ENCODE results near the gene KLF9. TPM values are rescaled to one million over a fixed set of nuclear protein-coding genes. Genes with fewer than 3 reads are reported as not detected.
A peak's percentile ranks its signal among the peaks of the same experiment; 100 is the strongest.

Gene KLF9
- 10 to 100 TPM; 47.7 to 79.3 (median 51.2) TPM for total RNA-seq
- total RNA-seq (2013), result 34.9 TPM

- Histone ChIP-seq H3K27ac (ENCODE audit: low read length) (peak within 1 kb of the TSS; percentile 95), H3K9me3 (ENCODE audit: control insufficient read depth, insufficient read depth, low read length) (no peaks in the 10 kb centered on the region), H3K36me3 (ENCODE audit: control insufficient read depth, insufficient read depth, low read length) (no peaks in the 10 kb centered on the region), H3K27me3 (ENCODE audit: control insufficient read depth, insufficient read depth, low read length) (no peaks in the 10 kb centered on the region), H3K4me3 (ENCODE audit: low read length) (peak within 1 kb of the TSS; percentile 94), H3K4me1 (ENCODE audit: control insufficient read depth, insufficient read depth, low read length) (peaks cover 38% of the 10 kb centered on the region)
- 0% methylated on average over 45 of the region's 48 CpGs for WGBS (ENCODE audit: insufficient coverage)
- Mint-ChIP-seq H3K27me3 (ENCODE audit: low read depth in 2 of 2) (no peaks in the 10 kb centered on the region), H3K4me3 (peak within 1 kb of the TSS; percentile 99), H3K4me1 (peaks cover 44% of the 10 kb centered on the region in 2 donors), H3K36me3 (no peaks in the 10 kb centered on the region), H3K9me3 (no peaks in the 10 kb centered on the region), H3K27ac (peak within 1 kb of the TSS; percentile 99 to 100)
- no peak for TF ChIP-seq CTCF (IDR thresholded peaks at IDR 0.05)
- DNase-seq, result peak; percentile 88 to 97
- peak; percentile 71 to 92 (median 82) for ATAC-seq
- intact Hi-C loops (cut with micrococcal nuclease), result loop anchor here (1.0 to 10.0 kb wide), 5 partner anchors 16 to 1951 kb away; partner anchors contain the start of gene ZFAND5
These were observed at the start of gene KLF9 for GRCh38 chr9:70413799-70414775. Gene KLF9 (minus strand): TSS chr9:70414657. CDS start chr9:70413363, 1,294 bp downstream.

GRCh38 chr9:70463877-70464276 lies 49.4 kb upstream of the KLF9 start:
- Histone ChIP-seq H3K4me3 (ENCODE audit: low read length) (no peak overlapping the region), H3K27ac (ENCODE audit: low read length) (no peak overlapping the region), H3K4me1 (ENCODE audit: control insufficient read depth, insufficient read depth, low read length) (no peaks in the 10 kb centered on the region), H3K27me3 (ENCODE audit: control insufficient read depth, insufficient read depth, low read length) (no peaks in the 10 kb centered on the region), H3K9me3 (ENCODE audit: control insufficient read depth, insufficient read depth, low read length) (no peaks in the 10 kb centered on the region), H3K36me3 (ENCODE audit: control insufficient read depth, insufficient read depth, low read length) (no peaks in the 10 kb centered on the region)
- intact Hi-C loops (cut with micrococcal nuclease), result no loop called here
- H3K4me3 Mint-ChIP-seq, result no peak overlapping the region
- WGBS (ENCODE audit: insufficient coverage), result 93% methylated on average over 1 of the region's 2 CpGs
- no peak for ATAC-seq
- TF ChIP-seq CTCF (IDR thresholded peaks at IDR 0.05), result no peak
- H3K27me3 Mint-ChIP-seq (ENCODE audit: low read depth in 2 of 2), result no peaks in the 10 kb centered on the region
- H3K9me3 Mint-ChIP-seq, result no peaks in the 10 kb centered on the region
- H3K27ac Mint-ChIP-seq, result no peak overlapping the region
- no peak for DNase-seq
- no peaks in the 10 kb centered on the region for H3K36me3 Mint-ChIP-seq
- H3K4me1 Mint-ChIP-seq, result peaks cover 6 to 12% of the 10 kb centered on the region in 2 donors

- H3K36me3 ChIP-seq (ENCODE audit: control insufficient read depth, insufficient read depth, low read length), result no peaks in the 10 kb centered on the region
- Mint-ChIP-seq H3K4me3 (no peak overlapping the region), H3K9me3 (no peaks in the 10 kb centered on the region), H3K27ac (no peak overlapping the region), H3K36me3 (no peaks in the 10 kb centered on the region), H3K27me3 (ENCODE audit: low read depth in 2 of 2) (no peaks in the 10 kb centered on the region), H3K4me1 (peaks cover 6 to 12% of the 10 kb centered on the region in 2 donors)
- H3K27me3 ChIP-seq (ENCODE audit: control insufficient read depth, insufficient read depth, low read length), result no peaks in the 10 kb centered on the region
- H3K9me3 ChIP-seq (ENCODE audit: control insufficient read depth, insufficient read depth, low read length), result no peaks in the 10 kb centered on the region
- H3K4me1 ChIP-seq (ENCODE audit: control insufficient read depth, insufficient read depth, low read length), result no peaks in the 10 kb centered on the region
- no peak for TF ChIP-seq CTCF (IDR thresholded peaks at IDR 0.05)
- ATAC-seq (no peak), DNase-seq (no peak)
- no peak overlapping the region for H3K27ac ChIP-seq (ENCODE audit: low read length)
- intact Hi-C loops (cut with micrococcal nuclease), result no loop called here
- no peak overlapping the region for H3K4me3 ChIP-seq (ENCODE audit: low read length)
These were observed 47.8 kb upstream of the KLF9 start for GRCh38 chr9:70462300-70462699.

Data from natural killer cell (primary cell).